DMS114 treated with DMSO at 0.1 percent for 48 hours (cell line): ENCODE data around the gene PZP.

Experiments used
- DNase-seq: peaks from one replicate; lab custom pipeline; 2025; ENCODE audit not compliant: unreplicated experiment; lab: John Stamatoyannopoulos, UW

The PZP gene

DNA sequence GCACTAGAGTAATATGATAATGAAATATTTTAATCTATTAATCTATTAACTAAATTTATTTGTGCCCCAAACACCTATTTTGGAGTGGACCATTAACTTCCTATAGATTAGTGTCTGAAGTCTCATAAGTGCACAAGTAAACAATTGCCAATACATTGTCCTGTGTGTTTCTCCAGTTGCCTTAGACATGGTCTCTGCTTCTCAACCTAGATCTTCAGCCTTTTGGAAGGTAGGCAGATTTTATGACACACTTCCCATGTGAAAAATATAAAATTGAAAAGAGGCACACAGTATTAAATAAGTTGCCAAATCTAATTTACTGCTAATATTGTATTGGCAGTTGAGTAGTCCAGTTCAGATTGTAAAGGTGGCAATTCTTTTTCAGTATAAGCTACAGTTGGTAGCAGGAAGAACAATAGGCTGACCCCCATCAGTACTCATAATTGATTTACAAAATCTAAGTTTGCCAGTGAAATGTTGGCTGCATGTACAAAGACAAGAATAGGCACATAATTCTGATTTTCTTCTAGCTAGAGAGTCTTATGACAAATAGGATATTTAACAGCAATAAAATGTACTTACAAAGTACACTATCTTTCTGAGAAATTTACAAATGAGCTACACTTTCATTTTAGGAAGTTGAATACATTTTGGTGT lies 103.3 kb downstream of the PZP start:
- no peak for DNase-seq

DNA sequence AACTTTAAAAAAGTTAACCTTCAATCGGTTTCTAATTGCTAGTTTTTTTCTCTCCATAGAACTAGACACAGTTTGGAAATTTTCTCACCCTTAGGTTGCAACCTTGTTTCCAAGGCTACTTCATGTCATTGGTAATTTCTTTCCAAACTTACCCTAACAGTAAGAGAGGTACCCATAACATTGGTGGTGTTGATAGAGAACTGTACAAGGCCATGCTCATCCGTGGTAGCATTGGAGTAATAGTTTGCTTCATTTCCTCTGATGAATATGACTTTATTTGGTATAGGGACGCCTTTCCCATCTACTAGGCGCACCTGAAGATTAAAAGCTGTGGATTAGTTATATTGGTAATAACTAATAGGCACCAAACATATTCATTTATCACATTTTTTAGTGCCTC lies 104.1 kb downstream of the PZP start:
- no peak for DNase-seq

DNA sequence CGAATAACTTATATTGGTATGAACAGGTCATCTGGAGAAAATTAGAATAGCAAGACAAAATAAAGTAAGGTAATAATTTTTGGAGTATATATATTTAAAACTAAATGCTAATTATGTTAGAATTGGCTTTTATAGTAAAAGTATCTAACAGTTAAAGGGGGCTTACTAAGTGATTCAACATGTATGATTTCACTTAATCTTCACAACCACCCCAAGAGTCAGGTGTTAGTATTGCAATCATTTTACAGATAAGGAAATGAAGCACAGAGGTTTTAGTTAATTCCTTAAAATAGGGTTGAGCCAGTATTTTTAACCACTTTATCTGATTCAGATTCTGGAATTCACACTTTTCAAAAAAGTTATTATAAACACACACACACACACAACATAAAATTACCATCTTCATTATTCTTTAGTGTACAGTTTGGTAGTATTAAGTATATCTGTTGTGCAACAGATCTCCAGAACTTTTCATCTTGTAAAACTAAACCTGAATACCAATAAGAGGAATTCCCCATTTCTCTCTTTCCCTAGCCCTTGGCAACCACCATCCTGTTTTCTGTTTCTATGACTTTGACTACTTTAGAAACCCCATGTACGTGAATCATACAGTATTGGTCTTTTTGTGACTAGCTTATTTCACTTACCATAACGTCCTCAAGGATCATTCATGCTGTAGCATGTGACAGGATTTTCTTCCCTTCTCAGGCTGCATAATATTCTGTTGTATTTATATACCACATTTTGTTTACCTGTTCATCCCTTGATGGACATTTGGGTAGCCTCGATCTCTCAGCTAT lies 104.9 kb downstream of the PZP start:
- DNase-seq: no peak

DNA sequence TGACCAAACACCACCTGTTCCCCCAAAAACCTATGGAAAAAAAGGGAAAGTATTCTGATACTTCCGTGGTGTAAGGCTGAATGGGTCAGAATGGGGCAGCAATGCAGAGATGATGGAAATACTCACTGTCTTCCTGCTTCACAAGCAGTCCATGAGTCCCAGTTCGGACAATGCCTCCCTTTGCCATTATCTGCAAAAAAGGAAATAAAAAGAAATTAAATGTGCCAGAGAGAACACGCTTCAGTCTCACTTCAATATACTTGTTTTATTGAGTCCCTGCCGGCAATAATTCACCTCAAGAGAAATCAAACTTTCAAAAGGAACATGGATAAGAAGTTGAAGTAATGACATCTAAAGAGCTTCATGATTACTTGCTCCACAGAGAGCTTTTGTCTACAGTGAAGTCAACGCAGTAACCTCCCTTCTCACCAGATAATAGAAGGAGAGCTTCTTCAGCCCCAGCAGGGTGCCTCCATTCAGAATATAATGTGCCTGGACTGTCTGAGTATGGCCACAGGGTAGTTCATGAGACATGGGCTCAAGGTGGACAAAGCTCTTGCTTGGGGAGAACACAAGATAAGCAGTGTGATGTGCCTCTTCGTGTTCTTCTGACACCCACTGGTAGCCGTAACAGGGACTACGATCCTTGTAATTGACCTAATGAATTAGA lies 107.0 kb downstream of the PZP start:
- DNase-seq: no peak

DNA sequence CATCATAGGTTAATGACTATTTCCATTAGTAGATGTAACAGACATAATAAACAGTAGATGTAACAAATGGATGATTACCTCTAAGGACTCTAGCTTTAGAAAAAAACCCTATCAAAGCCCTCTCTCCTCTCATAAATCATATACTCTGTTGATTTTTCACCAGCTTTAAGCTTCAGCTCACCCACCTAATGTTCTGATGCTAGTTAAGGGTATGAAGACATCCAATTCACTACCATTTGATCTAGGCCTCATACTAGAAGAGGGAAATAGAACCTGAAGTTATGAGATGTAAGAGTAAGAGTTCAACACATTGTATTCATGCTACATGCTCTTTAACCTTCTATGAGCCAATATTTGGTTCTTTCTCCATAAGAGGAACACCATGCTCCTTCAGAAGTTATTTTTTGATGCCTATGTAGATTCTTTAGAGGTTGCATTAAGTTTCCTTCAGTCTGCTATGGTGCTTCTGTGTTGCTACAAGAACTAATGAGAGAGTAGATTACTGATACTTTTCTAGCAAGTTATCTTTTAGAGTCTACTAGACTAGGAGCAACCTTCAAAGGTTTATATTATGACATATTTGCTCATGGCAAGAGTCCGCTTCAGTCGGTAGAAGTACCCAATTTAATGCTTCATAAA lies 108.5 kb downstream of the PZP start:
- no peak for DNase-seq
